ENCODE results near the gene C1orf232.

Gene C1orf232

GRCh38 chr1:26122988-26123973 is 45.5 kb downstream of the C1orf232 start:
- DNase-seq = no peak

GRCh38 chr1:26121854-26122773 is 46.6 kb downstream of the C1orf232 start:
- DNase-seq = no peak

GRCh38 chr1:26119892-26120608 is 48.7 kb downstream of the C1orf232 start:
- no peak for DNase-seq

GRCh38 chr1:26114165-26114927 is 54.4 kb downstream of the C1orf232 start:
- no peak for DNase-seq

Measured in activated CD4-positive, alpha-beta T cell treated with anti-CD3 and anti-CD28 coated beads for 1 hour (primary cell).